ENCODE data around the gene NACAD.

DNA sequence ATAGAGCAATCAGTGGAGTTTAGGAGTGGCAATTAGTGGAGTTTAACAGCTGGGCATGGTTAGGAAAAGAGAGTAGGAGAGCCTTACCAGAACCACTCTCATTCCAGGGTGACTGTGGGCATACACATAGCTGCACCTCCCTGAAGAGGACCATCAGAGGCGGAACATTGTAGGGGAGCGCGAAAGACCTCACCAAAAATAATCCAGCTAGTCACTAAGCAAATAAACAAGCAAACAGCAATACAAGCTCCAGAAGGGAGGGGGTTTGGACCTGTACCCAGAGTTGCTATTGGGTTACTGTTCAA is 4.1 kb upstream of the NACAD start:
- no peak for TF ChIP-seq EZH2 (IDR thresholded peaks at IDR 0.05; ENCODE audit: insufficient read depth, poor library complexity, severe bottlenecking)
- no peak for TF ChIP-seq EZH2phosphoT487 (IDR thresholded peaks at IDR 0.05; ENCODE audit: insufficient read depth, low read depth)

Data from GM23248 (cell line).